Brain microvascular endothelial cell (primary cell): ENCODE results near the gene SMC5.

Experiments used
- DNase-seq: peaks from one replicate; pipeline ENCODE4 v3.0.0-alpha.2; 2020
- H3K27ac ChIP-seq: fragments of 250-450 bp; sonication (Bioruptor Pico); 2 replicates; pipeline ENCODE4 v1.5.1; 2020; ENCODE audit warnings: mild to moderate bottlenecking, moderate library complexity
- H3K27me3 ChIP-seq: fragments of 250-450 bp; sonication (Bioruptor Pico); replicated peaks from 2 replicates; pipeline ENCODE4 v1.5.1; 2020; ENCODE audit warnings: mild to moderate bottlenecking
- H3K36me3 ChIP-seq: fragments of 250-450 bp; sonication (Bioruptor Pico); replicated peaks from 2 replicates; pipeline ENCODE4 v1.5.1; 2020; ENCODE audit warnings: mild to moderate bottlenecking
- H3K4me3 ChIP-seq: 2 replicates; pipeline ENCODE4 v1.5.1; 2011; ENCODE audit warnings: low read depth, mild to moderate bottlenecking, control low read depth, low read length, moderate library complexity
- in situ Hi-C: cut with HindIII; loops from 2 replicates; pipeline ENCODE4 v1.10.0; 2017; ENCODE audit warnings: low sequenced_read_pairs, low pct_ligation_motif_present
- TF ChIP-seq, protein P1 (sequence below): IDR thresholded peaks from 2 replicates; pipeline ENCODE4 v1.5.1; 2011; ENCODE audit warnings: low read depth, mild to moderate bottlenecking, moderate library complexity, low read length, control low read depth, inconsistent platforms; ENCODE audit errors: missing control alignments

The SMC5 gene

DNA sequence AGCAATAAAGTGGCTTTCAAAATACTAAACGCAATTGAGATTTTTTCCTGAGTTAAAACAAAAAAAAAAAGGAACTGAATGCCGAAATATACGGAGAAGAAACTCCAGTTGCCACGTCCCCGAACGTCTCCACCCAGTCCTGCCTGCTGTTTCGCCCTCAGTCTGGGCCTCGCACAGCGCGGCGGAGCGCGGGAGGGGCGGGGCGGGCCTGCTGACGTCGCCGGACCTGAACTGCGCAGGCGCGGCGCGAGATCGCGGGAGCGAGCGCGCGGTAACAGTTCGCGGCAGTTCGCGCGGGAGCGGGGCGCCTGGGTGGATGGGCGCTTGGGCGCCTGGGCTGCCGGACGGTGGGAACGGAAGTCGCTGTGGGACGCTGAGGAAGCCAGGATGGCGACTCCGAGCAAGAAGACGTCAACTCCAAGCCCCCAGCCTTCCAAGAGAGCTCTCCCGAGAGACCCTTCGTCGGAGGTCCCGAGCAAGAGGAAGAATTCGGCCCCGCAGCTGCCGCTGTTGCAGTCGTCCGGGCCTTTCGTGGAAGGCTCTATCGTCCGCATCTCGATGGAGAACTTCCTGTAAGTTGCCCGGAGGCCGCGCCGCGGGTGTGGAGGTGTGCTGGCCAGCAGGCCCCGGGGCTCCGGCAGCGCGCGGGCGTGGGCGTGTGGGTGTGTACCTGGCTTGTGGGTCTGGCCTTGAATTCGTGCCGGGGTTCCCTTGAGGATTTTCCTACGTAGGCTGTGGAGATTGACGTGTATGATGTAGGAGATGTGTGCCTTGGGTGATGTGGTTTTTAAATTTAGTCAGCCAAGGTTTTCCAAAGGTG is at the start of gene SMC5:
SMC5 (plus strand) TSS at position 287 of the 820 bp plus-strand sequence; CDS start at position 388, 101 bp downstream.
- Histone ChIP-seq H3K4me3 (peak within 1 kb of the TSS; percentile 86), H3K36me3 (peaks cover 17% of the 10 kb centered on the region)
- in situ Hi-C loops, result no loop called here

DNA sequence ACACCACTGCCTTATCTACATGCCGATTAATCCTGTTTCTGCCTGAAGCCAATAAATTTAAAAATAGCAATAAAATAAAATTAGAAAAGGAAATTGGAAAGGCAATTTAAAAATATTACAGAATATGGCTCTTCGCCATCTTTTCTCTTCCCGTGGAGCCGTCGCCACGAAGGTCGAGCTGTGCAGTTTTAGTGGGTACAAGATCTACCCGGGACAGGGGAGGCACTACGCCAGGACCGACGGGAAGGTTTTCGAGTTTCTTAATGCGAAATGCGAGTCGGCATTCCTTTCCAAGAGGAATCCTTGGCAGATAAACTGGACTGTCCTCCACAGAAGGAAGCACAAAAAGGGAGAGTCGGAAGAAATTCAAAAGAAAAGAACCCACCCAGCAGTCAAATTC is 41.7 kb upstream of the SMC5 start:
- TF ChIP-seq, protein P1, sequence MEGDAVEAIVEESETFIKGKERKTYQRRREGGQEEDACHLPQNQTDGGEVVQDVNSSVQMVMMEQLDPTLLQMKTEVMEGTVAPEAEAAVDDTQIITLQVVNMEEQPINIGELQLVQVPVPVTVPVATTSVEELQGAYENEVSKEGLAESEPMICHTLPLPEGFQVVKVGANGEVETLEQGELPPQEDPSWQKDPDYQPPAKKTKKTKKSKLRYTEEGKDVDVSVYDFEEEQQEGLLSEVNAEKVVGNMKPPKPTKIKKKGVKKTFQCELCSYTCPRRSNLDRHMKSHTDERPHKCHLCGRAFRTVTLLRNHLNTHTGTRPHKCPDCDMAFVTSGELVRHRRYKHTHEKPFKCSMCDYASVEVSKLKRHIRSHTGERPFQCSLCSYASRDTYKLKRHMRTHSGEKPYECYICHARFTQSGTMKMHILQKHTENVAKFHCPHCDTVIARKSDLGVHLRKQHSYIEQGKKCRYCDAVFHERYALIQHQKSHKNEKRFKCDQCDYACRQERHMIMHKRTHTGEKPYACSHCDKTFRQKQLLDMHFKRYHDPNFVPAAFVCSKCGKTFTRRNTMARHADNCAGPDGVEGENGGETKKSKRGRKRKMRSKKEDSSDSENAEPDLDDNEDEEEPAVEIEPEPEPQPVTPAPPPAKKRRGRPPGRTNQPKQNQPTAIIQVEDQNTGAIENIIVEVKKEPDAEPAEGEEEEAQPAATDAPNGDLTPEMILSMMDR, result no peak
- peaks cover 3% of the 10 kb centered on the region for H3K36me3 ChIP-seq

More for the DNA sequence above, at the start of gene SMC5:
- peak; percentile 88 for DNase-seq
- TF ChIP-seq, protein P1, result no peak
- Histone ChIP-seq H3K27ac (peak within 1 kb of the TSS; percentile 96), H3K27me3 (no peaks in the 10 kb centered on the region)

DNA sequence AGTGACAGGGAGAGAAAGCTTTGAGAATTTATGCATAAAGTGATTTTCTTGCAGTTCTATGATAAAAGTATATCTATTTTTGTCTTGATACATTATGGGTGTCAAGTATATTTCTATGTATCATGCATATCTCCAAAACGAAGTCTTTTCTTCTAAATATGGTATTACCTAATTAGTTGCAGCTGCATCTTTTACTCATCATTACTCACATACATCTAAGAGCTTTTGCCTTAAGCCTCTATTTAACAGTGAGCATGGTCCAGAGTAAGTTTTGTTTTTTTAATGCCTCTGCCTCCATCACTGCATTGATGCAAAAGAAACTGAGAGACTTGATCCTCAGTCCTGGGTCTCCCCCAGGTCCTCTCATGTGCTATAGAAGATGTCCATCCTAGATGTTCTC is 40.0 kb upstream of the SMC5 start:
- TF ChIP-seq, protein P1, result no peak
- in situ Hi-C loops, result no loop called here
- Histone ChIP-seq H3K4me3 (no peak overlapping the region), H3K27me3 (no peaks in the 10 kb centered on the region), H3K36me3 (no peaks in the 10 kb centered on the region), H3K27ac (no peak overlapping the region)
- no peak for DNase-seq

More for the DNA sequence above, 41.7 kb upstream of the SMC5 start:
- no peak overlapping the region for H3K4me3 ChIP-seq
- in situ Hi-C loops, result no loop called here
- DNase-seq, result no peak
- no peak overlapping the region for H3K27ac ChIP-seq
- no peaks in the 10 kb centered on the region for H3K27me3 ChIP-seq

DNA sequence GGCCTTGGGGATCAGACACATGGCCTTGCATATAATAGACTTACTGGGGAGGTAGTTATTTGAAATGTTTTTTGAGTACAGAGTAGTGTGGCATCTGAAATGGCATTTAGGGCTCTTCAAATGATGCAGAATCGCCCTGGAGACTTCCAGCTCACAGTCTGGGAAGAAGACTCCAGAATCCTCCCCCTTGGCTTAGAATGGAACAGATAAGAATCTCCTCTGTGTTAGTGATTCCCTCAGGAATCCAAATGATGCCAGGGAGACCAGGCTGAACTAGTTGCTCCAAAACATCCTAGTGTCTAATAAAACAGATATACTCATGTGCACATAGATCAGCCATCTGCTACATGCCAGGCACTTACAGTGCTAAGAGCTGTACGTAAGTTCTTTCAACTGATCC is 38.6 kb upstream of the SMC5 start:
- Histone ChIP-seq H3K27ac (no peak overlapping the region), H3K27me3 (no peaks in the 10 kb centered on the region), H3K4me3 (no peak overlapping the region), H3K36me3 (no peaks in the 10 kb centered on the region)
- in situ Hi-C loops, result no loop called here
- TF ChIP-seq, protein P1, result no peak
- no peak for DNase-seq

DNA sequence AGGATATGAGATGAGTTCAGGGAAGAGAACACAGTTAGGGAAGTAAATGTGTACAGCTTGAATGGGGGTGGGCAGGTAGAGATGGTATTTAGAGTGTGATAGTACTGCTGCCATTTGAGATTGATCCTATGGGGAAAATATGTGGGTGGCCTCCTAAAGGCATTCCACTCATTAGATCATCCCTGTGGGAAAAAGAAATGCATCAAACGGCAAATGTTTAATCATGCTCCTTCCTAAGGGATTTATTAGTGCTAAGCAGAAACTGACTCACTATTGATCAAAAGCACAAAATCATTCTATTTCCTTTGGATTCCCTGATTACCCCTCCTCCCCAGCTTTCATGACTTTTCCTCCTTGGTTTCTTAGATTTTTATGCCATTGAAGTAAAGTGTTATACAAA is 36.4 kb upstream of the SMC5 start:
- in situ Hi-C loops, result no loop called here
- no peak for DNase-seq
- TF ChIP-seq, protein P1, result no peak
- Histone ChIP-seq H3K4me3 (no peak overlapping the region), H3K27ac (no peak overlapping the region), H3K27me3 (no peaks in the 10 kb centered on the region), H3K36me3 (no peaks in the 10 kb centered on the region)
